H9 (cell line): ENCODE results near the gene GARNL3. TPM values are rescaled to one million over a fixed set of nuclear protein-coding genes. Genes with fewer than 3 reads are reported as not detected.

Experiments
- DNase-seq: peaks from one replicate; pipeline ENCODE4 v3.0.0-alpha.2; 2017
- H2AFZ ChIP-seq: one replicate; pipeline ENCODE4 v1.6.1; 2013; ENCODE audit warnings: mild to moderate bottlenecking, low read length, control low read depth, moderate library complexity
- H2AK5ac ChIP-seq: 2 replicates; pipeline ENCODE4 v1.6.1; 2013; ENCODE audit warnings: low read length, control low read depth, mixed read lengths; ENCODE audit not compliant: insufficient read length
- H2BK120ac ChIP-seq: one replicate; pipeline ENCODE4 v1.6.1; 2013; ENCODE audit warnings: low read depth, mild to moderate bottlenecking, low read length, control low read depth, inconsistent platforms; ENCODE audit not compliant: poor library complexity, severe bottlenecking
- H2BK12ac ChIP-seq: 2 replicates; pipeline ENCODE4 v1.6.1; 2013; ENCODE audit warnings: low read length, control low read depth, mixed read lengths, low read depth; ENCODE audit not compliant: insufficient read length
- H2BK15ac ChIP-seq: 2 replicates; pipeline ENCODE4 v1.6.1; 2013; ENCODE audit warnings: low read depth, low read length, control low read depth
- H2BK20ac ChIP-seq: one replicate; pipeline ENCODE4 v1.6.1; 2013; ENCODE audit warnings: low read depth, mild to moderate bottlenecking, low read length, control low read depth, inconsistent platforms; ENCODE audit not compliant: poor library complexity, severe bottlenecking
- H2BK5ac ChIP-seq: 2 replicates; pipeline ENCODE4 v1.6.1; 2013; ENCODE audit warnings: low read length, control low read depth, mixed read lengths; ENCODE audit not compliant: insufficient read length
- H3K14ac ChIP-seq: 2 replicates; pipeline ENCODE4 v1.6.1; 2013; ENCODE audit warnings: low read length, control low read depth; ENCODE audit not compliant: insufficient read depth
- H3K18ac ChIP-seq: 2 replicates; pipeline ENCODE4 v1.6.1; 2013; ENCODE audit warnings: low read depth, mild to moderate bottlenecking, mixed read lengths, low read length, control low read depth; ENCODE audit not compliant: insufficient read length
- H3K23ac ChIP-seq: 2 replicates; pipeline ENCODE4 v1.6.1; 2013; ENCODE audit warnings: low read length, control low read depth, mixed read lengths, low read depth; ENCODE audit not compliant: insufficient read length
- H3K23me2 ChIP-seq: 2 replicates; pipeline ENCODE4 v1.6.1; 2013; ENCODE audit warnings: low read depth, mild to moderate bottlenecking, mixed read lengths, low read length, control low read depth; ENCODE audit not compliant: insufficient read length, poor library complexity, severe bottlenecking
- H3K27ac ChIP-seq: 2 replicates; pipeline ENCODE4 v1.5.1; 2013; ENCODE audit warnings: low read length, control low read depth, mixed read lengths, low read depth; ENCODE audit not compliant: insufficient read length
- H3K27me3 ChIP-seq: 2 replicates; pipeline ENCODE4 v1.6.1; 2013; ENCODE audit warnings: low read length, control low read depth, inconsistent platforms; ENCODE audit not compliant: insufficient read depth
- H3K4ac ChIP-seq: 2 replicates; pipeline ENCODE4 v1.6.1; 2013; ENCODE audit warnings: low read depth, mild to moderate bottlenecking, control low read depth, inconsistent platforms, low read length, moderate library complexity
- H3K4me1 ChIP-seq: 2 replicates; pipeline ENCODE4 v1.6.1; 2013; ENCODE audit warnings: low read length, control low read depth, inconsistent platforms; ENCODE audit not compliant: insufficient read depth
- H3K4me2 ChIP-seq: 2 replicates; pipeline ENCODE4 v1.6.1; 2013; ENCODE audit warnings: low read length, control low read depth, mixed read lengths; ENCODE audit not compliant: insufficient read length, insufficient read depth
- H3K56ac ChIP-seq: 2 replicates; pipeline ENCODE4 v1.6.1; 2013; ENCODE audit warnings: low read depth, mild to moderate bottlenecking, mixed read lengths, low read length, control low read depth; ENCODE audit not compliant: insufficient read length
- H3K79me1 ChIP-seq: 2 replicates; pipeline ENCODE4 v1.6.1; 2013; ENCODE audit warnings: low read depth, mild to moderate bottlenecking, moderate library complexity, low read length, control low read depth, inconsistent platforms; ENCODE audit not compliant: insufficient read depth, poor library complexity, severe bottlenecking
- H3K79me2 ChIP-seq: 2 replicates; pipeline ENCODE4 v1.6.1; 2013; ENCODE audit warnings: low read length, control low read depth, inconsistent platforms; ENCODE audit not compliant: insufficient read depth
- H3K9ac ChIP-seq: 2 replicates; pipeline ENCODE4 v1.6.1; 2013; ENCODE audit warnings: low read length, control low read depth, mixed read lengths; ENCODE audit not compliant: insufficient read length; ENCODE audit errors: extremely low read depth
- H3K9me3 ChIP-seq: one replicate; pipeline ENCODE4 v1.6.1; 2013; ENCODE audit warnings: low read depth, low read length, inconsistent platforms; ENCODE audit not compliant: control insufficient read depth
- H3T11ph ChIP-seq: one replicate; pipeline ENCODE4 v1.6.1; 2013; ENCODE audit warnings: mild to moderate bottlenecking, low read length, control low read depth, inconsistent platforms
- H4K20me1 ChIP-seq: one replicate; pipeline ENCODE4 v1.6.1; 2013; ENCODE audit not compliant: control insufficient read depth, insufficient read length, insufficient read depth
- H4K5ac ChIP-seq: 2 replicates; pipeline ENCODE4 v1.6.1; 2013; ENCODE audit warnings: low read depth, mild to moderate bottlenecking, mixed read lengths, low read length, control low read depth; ENCODE audit not compliant: insufficient read length
- H4K8ac ChIP-seq: replicated peaks from 2 replicates; pipeline ENCODE4 v1.6.1; 2013; ENCODE audit warnings: low read length, control low read depth, mixed read lengths, low read depth; ENCODE audit not compliant: insufficient read length
- H4K91ac ChIP-seq: 2 replicates; pipeline ENCODE4 v1.6.1; 2013; ENCODE audit warnings: low read depth, mild to moderate bottlenecking, moderate library complexity, mixed read lengths, low read length, control low read depth; ENCODE audit not compliant: insufficient read length
- H3K27ac Mint-ChIP-seq, 3 experiments: 2 replicates in 2 of 3; 3 replicates in 1 of 3; pipeline ENCODE4 v1.8.0; 2020 to 2021; ENCODE audit warnings: mixed read lengths in 3 of 3, mild to moderate bottlenecking in 1 of 3, moderate library complexity in 1 of 3
- H3K27me3 Mint-ChIP-seq: 2 replicates; pipeline ENCODE4 v1.8.0; 2021; ENCODE audit warnings: low read depth, mild to moderate bottlenecking, moderate library complexity, mixed read lengths
- H3K36me3 Mint-ChIP-seq, 3 experiments: 2 replicates in 2 of 3; 3 replicates in 1 of 3; pipeline ENCODE4 v1.8.0; 2020 to 2021; ENCODE audit warnings: low read depth in 3 of 3, mixed read lengths in 3 of 3; ENCODE audit not compliant: insufficient read depth in 1 of 3
- H3K4me1 Mint-ChIP-seq, 2 experiments: 2 replicates each; pipeline ENCODE4 v1.8.0; 2020; ENCODE audit warnings: mixed read lengths in 2 of 2
- H3K4me3 Mint-ChIP-seq, 2 experiments: 2 replicates in 1 of 2; 3 replicates in 1 of 2; pipeline ENCODE4 v1.8.0; 2020 to 2021; ENCODE audit warnings: mild to moderate bottlenecking in 2 of 2, mixed read lengths in 2 of 2, moderate library complexity in 1 of 2
- H3K9me3 Mint-ChIP-seq, 2 experiments: 2 replicates in 1 of 2; 3 replicates in 1 of 2; pipeline ENCODE4 v1.8.0; 2020; ENCODE audit warnings: mild to moderate bottlenecking in 2 of 2, mixed read lengths in 2 of 2, moderate library complexity in 1 of 2
- total RNA-seq: library from RNA; stranded (reverse); gene quantifications from 2 replicates; pipeline ENCODE4 v1.2.1, GENCODE V29; 2021
- TF ChIP-seq, protein P1 (sequence below): fragments of 200-600 bp; sonication (generic); conservative IDR thresholded peaks from 3 replicates; pipeline ENCODE4 v1.8.0; 2021; ENCODE audit warnings: antibody characterized with exemption, mild to moderate bottlenecking

GARNL3 gene
- total RNA-seq, 1 experiment from 2014 or later: 8.7 TPM

DNA sequence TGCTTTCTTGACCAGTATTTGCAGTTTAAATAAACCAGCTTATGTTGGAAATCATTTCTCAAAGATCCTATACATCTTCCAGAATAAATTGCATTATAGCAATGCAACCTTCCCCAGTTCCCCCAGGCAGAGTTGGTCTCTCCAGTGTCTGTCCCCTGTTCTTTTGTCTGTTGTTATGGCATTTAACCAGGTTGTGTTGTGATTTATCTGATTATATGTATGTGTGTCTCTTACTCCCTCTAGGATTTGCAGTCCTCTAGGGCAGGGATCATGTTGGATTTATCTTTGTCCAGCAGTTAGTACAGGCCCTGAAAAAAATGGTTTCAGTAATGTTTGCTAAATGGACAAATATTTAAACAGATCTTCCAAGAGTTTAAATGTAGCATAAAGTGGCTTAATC lies 17.3 kb downstream of the GARNL3 start:
- no peak overlapping the region for H3K4ac ChIP-seq
- no peak overlapping the region for H2AFZ ChIP-seq
- no peak overlapping the region for H4K5ac ChIP-seq
- TF ChIP-seq, protein P1, sequence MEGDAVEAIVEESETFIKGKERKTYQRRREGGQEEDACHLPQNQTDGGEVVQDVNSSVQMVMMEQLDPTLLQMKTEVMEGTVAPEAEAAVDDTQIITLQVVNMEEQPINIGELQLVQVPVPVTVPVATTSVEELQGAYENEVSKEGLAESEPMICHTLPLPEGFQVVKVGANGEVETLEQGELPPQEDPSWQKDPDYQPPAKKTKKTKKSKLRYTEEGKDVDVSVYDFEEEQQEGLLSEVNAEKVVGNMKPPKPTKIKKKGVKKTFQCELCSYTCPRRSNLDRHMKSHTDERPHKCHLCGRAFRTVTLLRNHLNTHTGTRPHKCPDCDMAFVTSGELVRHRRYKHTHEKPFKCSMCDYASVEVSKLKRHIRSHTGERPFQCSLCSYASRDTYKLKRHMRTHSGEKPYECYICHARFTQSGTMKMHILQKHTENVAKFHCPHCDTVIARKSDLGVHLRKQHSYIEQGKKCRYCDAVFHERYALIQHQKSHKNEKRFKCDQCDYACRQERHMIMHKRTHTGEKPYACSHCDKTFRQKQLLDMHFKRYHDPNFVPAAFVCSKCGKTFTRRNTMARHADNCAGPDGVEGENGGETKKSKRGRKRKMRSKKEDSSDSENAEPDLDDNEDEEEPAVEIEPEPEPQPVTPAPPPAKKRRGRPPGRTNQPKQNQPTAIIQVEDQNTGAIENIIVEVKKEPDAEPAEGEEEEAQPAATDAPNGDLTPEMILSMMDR: no peak
- no peak overlapping the region for H2BK15ac ChIP-seq
- no peaks in the 10 kb centered on the region for H3K9me3 ChIP-seq
- no peak for DNase-seq
- Mint-ChIP-seq H3K4me1 (peaks cover 7 to 11% of the 10 kb centered on the region in 2 experiments; a peak in 3 of 4 replicates), H3K27me3 (no peaks in the 10 kb centered on the region), H3K27ac (no peak overlapping the region; a peak in 1 of 7 replicates), H3K9me3 (peaks cover 2% of the 10 kb centered on the region in 2 experiments; a peak in 2 of 5 replicates), H3K36me3 (peaks cover 0 to 4% (median 2%) of the 10 kb centered on the region in 3 experiments; a peak in 3 of 7 replicates), H3K4me3 (no peak overlapping the region)
- H2BK20ac ChIP-seq: no peak overlapping the region
- H3K18ac ChIP-seq: no peak overlapping the region
- no peak overlapping the region for H2BK5ac ChIP-seq
- H3K4me1 ChIP-seq: no peaks in the 10 kb centered on the region
- H3K79me2 ChIP-seq: no peaks in the 10 kb centered on the region
- no peak overlapping the region for H2BK12ac ChIP-seq
- no peak overlapping the region for H4K8ac ChIP-seq
- no peak overlapping the region for H3K27ac ChIP-seq
- H3K9ac ChIP-seq: no peak overlapping the region
- H3K14ac ChIP-seq: no peak overlapping the region
- no peak overlapping the region for H2AK5ac ChIP-seq
- no peaks in the 10 kb centered on the region for H3K27me3 ChIP-seq
- H4K91ac ChIP-seq: no peak overlapping the region
- H3K79me1 ChIP-seq: no peaks in the 10 kb centered on the region
- H3T11ph ChIP-seq: no peak overlapping the region
- no peak overlapping the region for H3K56ac ChIP-seq
- H3K23ac ChIP-seq: no peak overlapping the region
- no peaks in the 10 kb centered on the region for H4K20me1 ChIP-seq
- H2BK120ac ChIP-seq: no peak overlapping the region
- H3K23me2 ChIP-seq: no peaks in the 10 kb centered on the region
- no peak overlapping the region for H3K4me2 ChIP-seq
